Keratinocyte (primary cell): Measurements from ENCODE around the gene AOPEP. TPM values are rescaled to one million over a fixed set of nuclear protein-coding genes. Genes with fewer than 3 reads are reported as not detected.

ENCODE experiments used
- DNase-seq: peaks from one replicate; pipeline ENCODE4 v3.0.0-alpha.2; 2011; ENCODE audit warnings: low read depth, missing footprints, low spot score
- FAIRE-seq: peaks from 2 replicates; lab custom pipeline; 2011; peaks lifted over from hg19 to GRCh38; lab: Jason Lieb, UNC
- H2AFZ ChIP-seq: 2 replicates; pipeline ENCODE4 v1.6.0; 2012; ENCODE audit warnings: low read length, control low read depth, inconsistent platforms; ENCODE audit not compliant: control insufficient read depth
- H3K27ac ChIP-seq: 2 replicates; pipeline ENCODE4 v1.5.1; 2011; ENCODE audit warnings: low read length; ENCODE audit not compliant: control insufficient read depth, insufficient read depth
- H3K27me3 ChIP-seq: 3 replicates; pipeline ENCODE4 v1.6.0; 2011; ENCODE audit warnings: low read length; ENCODE audit not compliant: control insufficient read depth, insufficient read depth; ENCODE audit errors: extremely low read depth
- H3K36me3 ChIP-seq, 2 experiments: 2 replicates in 1 of 2; 3 replicates in 1 of 2; pipeline ENCODE4 v1.5.1; 2011; ENCODE audit warnings: low read length in 2 of 2, mild to moderate bottlenecking in 1 of 2; ENCODE audit not compliant: control insufficient read depth in 2 of 2, insufficient read depth in 2 of 2; ENCODE audit errors: extremely low read depth in 1 of 2
- H3K4me1 ChIP-seq: 3 replicates; pipeline ENCODE4 v1.5.1; 2011; ENCODE audit warnings: low read length; ENCODE audit not compliant: control insufficient read depth, insufficient read depth; ENCODE audit errors: extremely low read depth
- H3K4me2 ChIP-seq: 3 replicates; pipeline ENCODE4 v1.6.0; 2011; ENCODE audit warnings: low read depth, low read length; ENCODE audit not compliant: control insufficient read depth, insufficient read depth; ENCODE audit errors: extremely low read depth
- H3K4me3 ChIP-seq, 3 experiments: fragments of 200-600 bp in 1 of 3; sonication (generic) in 1 of 3; 2 replicates in 2 of 3; 3 replicates in 1 of 3; pipeline ENCODE4 v1.5.1; 2011 to 2016; ENCODE audit warnings: low read length in 3 of 3, mild to moderate bottlenecking in 3 of 3, control low read depth in 2 of 3, inconsistent platforms in 1 of 3, low read depth in 1 of 3, mixed read lengths in 1 of 3, mixed run types in 1 of 3, moderate library complexity in 1 of 3; ENCODE audit not compliant: control insufficient read depth in 2 of 3, insufficient read depth in 2 of 3; ENCODE audit errors: extremely low read depth in 1 of 3
- H3K79me2 ChIP-seq: 2 replicates; pipeline ENCODE4 v1.6.0; 2012; ENCODE audit warnings: low read length; ENCODE audit not compliant: control insufficient read depth, insufficient read depth
- H3K9ac ChIP-seq: 3 replicates; pipeline ENCODE4 v1.6.0; 2011; ENCODE audit warnings: low read length; ENCODE audit not compliant: control insufficient read depth, insufficient read depth; ENCODE audit errors: extremely low read depth
- H3K9me1 ChIP-seq: 3 replicates; pipeline ENCODE4 v1.6.0; 2011; ENCODE audit warnings: low read length; ENCODE audit not compliant: control insufficient read depth, insufficient read depth; ENCODE audit errors: extremely low read depth
- H3K9me3 ChIP-seq: 2 replicates; pipeline ENCODE4 v1.5.1; 2012; ENCODE audit warnings: low read depth, low read length; ENCODE audit not compliant: control insufficient read depth
- H4K20me1 ChIP-seq: 3 replicates; pipeline ENCODE4 v1.6.0; 2011; ENCODE audit warnings: low read length; ENCODE audit not compliant: control insufficient read depth, insufficient read depth; ENCODE audit errors: extremely low read depth
- CTCF ChIP-seq, 3 experiments: IDR thresholded peaks in 1 of 3; conservative IDR thresholded peaks in 1 of 3; optimal IDR thresholded peaks in 1 of 3; 2 replicates in 2 of 3; 3 replicates in 1 of 3; pipeline versions ENCODE3 to v1.5.1; 2011; ENCODE audit warnings: low read length in 3 of 3, mild to moderate bottlenecking in 3 of 3, moderate library complexity in 2 of 3, control low read depth in 1 of 3, inconsistent platforms in 1 of 3; ENCODE audit not compliant: insufficient read depth in 2 of 3; ENCODE audit errors: extremely low read depth in 1 of 3
- EZH2 ChIP-seq: IDR thresholded peaks from one replicate; pipeline ENCODE4 v1.6.1; 2012; ENCODE audit warnings: inconsistent platforms, mild to moderate bottlenecking, low read length, moderate library complexity
- dilution Hi-C: fragments of 300-500 bp; cut with MboI; formaldehyde crosslinking; loops from one replicate; pipeline ENCODE4 v1.7.0; 2020; ENCODE audit warnings: low sequenced_read_pairs; ENCODE audit not compliant: extremely low pct_ligation_motif_present
- polyA plus RNA-seq, 5 experiments: library from polyadenylated mRNA; depleted of rRNA in 3 of 5; stranded (reverse) in 3 of 5; stranded (forward) in 1 of 5; unstranded in 1 of 5; fragments of >200 nt; gene quantifications; 1 replicate in 1 of 5; 2 replicates in 3 of 5; 3 replicates in 1 of 5; pipeline versions ENCODE4 v1.2.1 to v1.2.3, GENCODE V29; 2011 to 2012; ENCODE audit warnings: missing spikeins in 2 of 5, low read depth in 1 of 5, low replicate concordance in 1 of 5

AOPEP gene
- polyA plus RNA-seq, 1 donor (not counting 4 experiments of a cell fraction or from before 2014, with no cell fraction given): 27.0 TPM

GRCh38 chr9:94783102-94783682 lies 56.7 kb downstream of the AOPEP start:
- dilution Hi-C loops: no loop called here
- no peaks in the 10 kb centered on the region for H3K27me3 ChIP-seq
- DNase-seq (peak; percentile 98), FAIRE-seq (peak; percentile 96)
- no peaks in the 10 kb centered on the region for H3K36me3 ChIP-seq
- H3K4me2 ChIP-seq: peak overlapping the region; percentile 47
- H4K20me1 ChIP-seq: no peaks in the 10 kb centered on the region
- peaks cover 35% of the 10 kb centered on the region for H3K4me1 ChIP-seq
- no peak overlapping the region for H3K4me3 ChIP-seq
- H2AFZ ChIP-seq: no peak overlapping the region
- H3K9ac ChIP-seq: peak overlapping the region; percentile 11
- H3K27ac ChIP-seq: peak overlapping the region; percentile 4
- TF ChIP-seq CTCF (optimal IDR thresholded peaks at IDR 0.05 in 1 of 3, IDR thresholded peaks at IDR 0.05 in 1 of 3, conservative IDR thresholded peaks at IDR 0.05 in 1 of 3; ENCODE audit: extremely low read depth in 1 of 3, insufficient read depth in 2 of 3, low read length in 3 of 3) (peak; percentile 63 to 75 (median 71)), EZH2 (no peak)
- no peaks in the 10 kb centered on the region for H3K9me1 ChIP-seq
- H3K79me2 ChIP-seq: no peaks in the 10 kb centered on the region
- H3K9me3 ChIP-seq: no peaks in the 10 kb centered on the region

GRCh38 chr9:94783928-94784327 lies 57.4 kb downstream of the AOPEP start:
- Histone ChIP-seq H3K9ac (no peak overlapping the region), H2AFZ (no peak overlapping the region), H4K20me1 (no peaks in the 10 kb centered on the region), H3K9me3 (no peaks in the 10 kb centered on the region), H3K9me1 (no peaks in the 10 kb centered on the region), H3K79me2 (no peaks in the 10 kb centered on the region), H3K4me3 (no peak overlapping the region), H3K4me1 (peaks cover 35% of the 10 kb centered on the region), H3K4me2 (no peak overlapping the region), H3K27ac (peak overlapping the region; percentile 9), H3K36me3 (no peaks in the 10 kb centered on the region), H3K27me3 (no peaks in the 10 kb centered on the region)
- TF ChIP-seq EZH2: no peak
- no peak for TF ChIP-seq CTCF (optimal IDR thresholded peaks at IDR 0.05 in 1 of 3, IDR thresholded peaks at IDR 0.05 in 1 of 3, conservative IDR thresholded peaks at IDR 0.05 in 1 of 3; ENCODE audit: extremely low read depth in 1 of 3, insufficient read depth in 2 of 3, low read length in 3 of 3)
- FAIRE-seq (no peak), DNase-seq (no peak)
- dilution Hi-C loops: no loop called here
